Measurements from ENCODE around the gene NCS1.
A peak's percentile ranks its signal among the peaks of the same experiment; 100 is the strongest.
"Not testable (repeated sequence)": the region's sequence is repeated elsewhere in the genome, so short reads cannot be mapped to it uniquely, and the experiment has no call there.

NCS1 gene

DNA sequence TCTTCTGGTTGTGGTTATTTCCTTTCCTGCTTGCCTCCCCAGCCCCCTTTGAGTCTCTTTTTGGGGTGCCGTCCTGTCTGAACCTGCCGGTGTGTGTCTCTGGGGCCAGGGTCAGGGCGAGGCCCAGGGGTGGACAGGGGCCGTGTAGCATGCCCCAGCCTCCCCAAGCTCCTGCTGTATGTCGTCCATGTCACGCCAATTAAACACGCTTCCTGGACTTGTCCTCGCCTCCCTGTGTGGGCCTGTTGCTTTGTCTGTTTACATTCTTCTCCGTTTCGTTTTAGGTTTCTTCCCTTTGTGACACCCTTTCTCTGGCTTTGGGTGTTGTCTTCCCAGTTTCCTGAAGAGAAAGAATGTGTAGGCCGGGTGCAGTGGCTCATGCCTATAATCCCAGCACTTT is 64.9 kb downstream of the NCS1 start:
- DNase-seq (ENCODE audit: low read depth in 2 of 2): no peak

DNA sequence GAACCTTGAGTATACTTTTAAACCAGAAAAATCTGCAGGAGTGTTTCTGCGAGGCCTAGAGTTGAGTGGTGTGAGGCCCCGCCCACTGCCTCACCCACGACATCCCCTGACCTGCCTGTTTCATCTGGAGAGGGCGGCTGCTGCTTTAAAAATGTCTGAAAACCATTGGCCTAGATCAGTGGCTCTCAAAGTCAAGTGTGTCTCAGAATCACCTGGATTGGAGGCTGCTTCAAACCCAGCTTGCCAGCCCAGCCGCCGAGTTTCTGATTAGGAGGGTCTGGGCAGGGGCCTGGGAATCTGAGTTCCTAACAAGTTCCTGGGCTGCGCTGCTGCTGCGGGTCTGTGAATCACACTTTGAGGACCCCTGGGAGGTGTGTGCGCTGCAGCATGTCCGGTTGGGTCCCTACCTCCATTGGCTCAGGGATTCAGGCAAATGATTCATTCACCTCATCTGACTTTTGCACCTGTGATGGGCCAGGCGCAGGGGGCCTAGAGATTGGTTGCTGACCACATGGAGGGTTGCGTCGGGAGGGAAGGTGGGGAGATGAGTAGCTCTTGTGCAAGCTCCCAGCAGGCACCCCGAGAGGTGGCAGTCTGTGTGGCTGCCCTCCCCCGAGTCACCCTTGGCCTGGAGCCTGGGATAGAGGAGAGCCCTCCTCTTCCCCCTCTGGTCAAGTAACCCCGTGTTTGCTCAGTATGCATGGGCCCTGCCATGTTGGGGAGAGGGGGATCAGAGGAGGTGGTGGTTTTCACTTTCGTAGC is 65.7 kb downstream of the NCS1 start:
- no peak for DNase-seq (ENCODE audit: low read depth in 2 of 2)

DNA sequence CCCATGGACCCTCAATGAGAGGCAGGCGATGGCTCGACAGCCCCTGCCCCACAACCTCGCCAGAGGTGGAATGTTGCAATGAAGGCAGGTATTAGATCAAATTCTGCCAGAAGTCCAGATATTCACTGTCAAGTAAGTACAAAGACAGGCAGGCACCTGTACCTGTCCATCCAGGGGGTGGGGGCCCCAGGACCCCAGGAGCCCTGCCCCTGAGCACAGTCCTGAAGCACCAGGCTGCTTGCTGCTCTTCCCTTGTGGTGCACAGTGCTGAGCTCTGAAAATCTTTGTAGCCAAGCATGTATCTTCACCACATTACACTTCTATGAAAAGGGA is 67.1 kb downstream of the NCS1 start:
- DNase-seq (ENCODE audit: low read depth in 2 of 2): no peak

DNA sequence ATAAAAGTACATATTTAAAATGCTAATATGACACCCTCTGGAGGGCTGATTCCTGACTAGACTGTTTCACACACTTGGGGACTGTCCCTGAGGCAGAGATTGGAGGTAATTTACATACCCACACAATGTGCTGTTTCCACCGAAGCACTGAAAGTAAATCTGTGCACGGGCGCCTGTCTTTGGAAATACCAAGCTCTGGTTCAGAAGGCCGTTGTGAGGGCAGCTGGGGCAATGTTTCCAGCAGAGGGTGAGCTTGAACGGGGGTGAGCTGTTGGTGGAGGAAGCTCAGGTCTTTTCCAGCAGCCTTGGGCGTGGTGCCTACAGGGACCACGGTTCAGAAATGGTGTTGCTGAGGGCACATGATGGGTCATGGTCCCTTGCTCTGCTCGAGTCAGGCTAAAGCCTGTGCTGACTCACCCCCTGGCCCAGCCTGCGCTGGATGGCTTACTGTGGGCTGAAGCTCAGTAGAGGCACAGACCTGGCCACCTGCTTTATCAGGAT is 67.6 kb downstream of the NCS1 start:
- peak; percentile 26 to 40 for DNase-seq (ENCODE audit: low read depth in 2 of 2)

DNA sequence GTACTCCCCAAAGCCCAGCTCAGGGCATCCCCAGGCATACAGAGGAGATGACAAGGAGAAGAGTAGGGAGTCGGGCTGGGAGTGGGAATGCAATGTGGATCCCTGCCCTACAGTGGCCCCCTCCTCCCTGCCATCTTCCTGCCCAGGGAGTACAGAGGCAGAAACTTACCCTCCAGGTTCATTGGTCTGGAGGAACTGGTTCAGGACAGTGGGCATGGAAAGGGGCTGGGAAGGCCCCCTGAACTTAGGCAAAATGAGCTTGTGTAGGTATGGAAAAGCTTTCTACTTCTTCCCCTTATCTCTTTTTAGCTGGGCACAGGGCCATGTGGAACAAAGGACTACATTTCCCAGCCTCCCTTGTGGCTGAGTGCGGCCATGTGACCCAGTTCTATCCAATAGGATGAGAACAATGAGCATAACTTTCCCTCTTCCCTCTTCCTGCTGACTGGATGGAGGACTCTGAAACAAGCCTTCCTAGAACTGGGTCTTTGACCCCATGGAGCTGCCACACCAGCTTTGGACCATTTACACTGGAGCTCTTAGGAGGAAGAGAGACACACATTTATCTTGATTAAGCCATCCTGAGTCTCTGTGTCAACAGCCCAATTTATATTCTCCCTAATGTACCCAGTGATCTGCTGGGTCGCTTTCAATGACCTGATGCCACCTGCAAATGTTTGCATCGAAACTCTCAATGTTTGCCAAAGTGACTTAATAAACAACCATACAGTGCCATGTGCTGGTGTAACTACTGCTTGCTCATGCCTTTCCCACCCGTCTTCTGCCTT is 68.4 kb downstream of the NCS1 start:
- no peak for DNase-seq (ENCODE audit: low read depth in 2 of 2)

DNA sequence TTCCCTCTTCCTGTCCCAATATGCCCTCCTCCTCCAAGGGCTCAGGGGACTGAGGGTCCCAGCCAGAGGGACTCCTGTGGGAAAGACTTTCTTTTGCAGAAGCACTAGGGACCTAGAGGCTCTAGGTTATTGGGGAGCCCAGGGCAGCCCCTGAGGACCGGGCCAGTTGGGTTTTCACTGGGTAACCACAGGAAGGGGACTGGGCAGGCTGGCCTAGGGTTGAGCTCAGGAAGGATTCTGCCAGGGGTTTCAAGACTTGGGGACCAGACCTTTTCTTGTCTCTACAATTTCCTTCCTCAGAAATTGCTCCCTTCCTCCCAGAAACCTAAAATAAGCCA is 69.0 kb downstream of the NCS1 start:
- DNase-seq (ENCODE audit: low read depth in 2 of 2): no peak

DNA sequence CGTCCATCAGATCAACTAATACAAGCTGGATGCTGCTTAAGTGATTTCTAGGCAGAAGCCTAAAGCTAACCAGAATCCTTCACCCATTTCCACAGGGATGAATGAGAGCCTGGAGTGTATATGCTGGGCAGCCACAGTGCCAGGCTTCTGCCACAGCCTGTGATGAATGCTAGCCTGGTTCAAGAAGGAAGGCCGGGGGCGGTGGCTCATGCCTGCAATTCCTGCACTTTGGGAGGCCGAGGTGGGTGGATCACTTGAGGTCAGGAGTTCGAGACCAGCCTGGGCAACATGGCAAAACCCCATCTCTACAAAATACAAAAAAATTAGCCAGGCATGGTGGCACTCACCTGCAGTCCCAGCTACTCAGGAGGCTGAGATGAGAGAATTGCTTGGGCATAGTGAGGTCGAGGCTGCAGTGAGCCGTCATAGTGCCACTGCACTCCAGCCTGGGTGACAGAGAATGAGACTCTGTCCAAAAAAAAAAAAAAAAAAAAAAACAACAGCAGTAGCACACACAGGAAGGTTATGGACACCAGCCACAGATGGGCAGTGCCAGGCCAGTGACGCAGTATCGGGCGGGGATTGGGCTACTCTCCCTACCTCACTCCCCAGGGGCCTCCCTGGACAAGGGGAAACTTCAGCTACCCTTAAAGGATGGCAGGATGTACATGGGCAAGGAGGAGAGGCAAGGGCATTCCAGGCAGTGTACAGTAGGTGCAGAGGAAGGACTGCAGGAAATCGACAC is 70.2 kb downstream of the NCS1 start:
- DNase-seq (ENCODE audit: low read depth in 2 of 2): no peak

DNA sequence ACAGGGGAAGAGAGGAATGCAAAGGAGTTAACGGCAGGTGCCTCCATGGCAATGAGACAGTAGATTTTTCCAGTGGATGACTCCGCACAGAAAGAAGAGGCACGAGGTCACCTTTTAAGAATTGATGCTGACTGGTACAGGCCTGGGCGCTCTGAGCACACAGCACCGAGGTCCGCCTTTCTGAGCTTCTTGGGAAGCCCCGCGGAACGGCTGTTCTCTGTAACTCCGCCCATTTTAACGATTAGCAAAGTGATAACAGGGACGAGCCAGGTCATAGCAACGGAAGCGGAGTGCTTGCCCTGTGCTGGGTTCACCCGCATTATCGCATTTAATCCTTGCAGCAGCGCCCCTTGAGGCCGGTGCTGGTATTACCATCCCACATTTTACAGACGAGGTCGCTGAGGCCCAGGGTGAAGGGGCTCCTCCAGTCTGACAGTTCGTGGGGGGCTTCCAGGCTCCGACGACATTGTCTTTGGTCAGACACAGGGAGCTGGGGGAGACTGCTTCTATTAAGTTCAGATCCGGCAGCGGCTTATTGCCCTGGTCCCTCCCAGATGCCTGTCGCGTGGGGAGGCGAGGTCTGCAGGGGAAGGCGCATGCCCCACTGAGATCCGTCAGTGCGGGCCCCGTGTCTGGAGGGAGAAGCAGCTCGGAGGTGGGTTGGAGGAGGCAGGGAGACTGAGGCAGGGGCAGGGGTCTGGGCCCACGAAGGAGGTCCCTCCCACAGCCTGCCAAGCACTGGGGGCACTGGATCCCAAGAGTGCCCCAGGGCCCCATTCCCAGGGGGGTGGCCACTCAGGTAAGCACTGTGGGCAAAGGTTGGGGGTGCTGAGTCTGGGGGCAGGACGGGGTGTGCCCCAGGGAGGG is 71.0 kb downstream of the NCS1 start:
- peak; percentile 66 to 80 for DNase-seq (ENCODE audit: low read depth in 2 of 2)

DNA sequence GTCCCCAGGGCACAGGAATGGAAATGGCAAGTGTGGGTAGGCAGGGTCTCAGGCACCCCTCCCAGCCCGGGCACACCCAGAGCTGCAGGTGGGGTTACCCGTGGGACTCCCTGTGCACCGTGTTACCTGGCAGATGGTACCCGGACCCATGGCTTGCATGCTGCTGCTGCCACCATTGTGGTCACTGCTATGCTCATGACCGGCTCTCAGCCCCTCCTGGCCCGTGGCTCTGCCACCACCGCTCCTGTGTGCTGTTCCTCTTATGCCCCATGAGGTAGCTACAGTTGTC is 71.6 kb downstream of the NCS1 start:
- DNase-seq (ENCODE audit: low read depth in 2 of 2): no peak

DNA sequence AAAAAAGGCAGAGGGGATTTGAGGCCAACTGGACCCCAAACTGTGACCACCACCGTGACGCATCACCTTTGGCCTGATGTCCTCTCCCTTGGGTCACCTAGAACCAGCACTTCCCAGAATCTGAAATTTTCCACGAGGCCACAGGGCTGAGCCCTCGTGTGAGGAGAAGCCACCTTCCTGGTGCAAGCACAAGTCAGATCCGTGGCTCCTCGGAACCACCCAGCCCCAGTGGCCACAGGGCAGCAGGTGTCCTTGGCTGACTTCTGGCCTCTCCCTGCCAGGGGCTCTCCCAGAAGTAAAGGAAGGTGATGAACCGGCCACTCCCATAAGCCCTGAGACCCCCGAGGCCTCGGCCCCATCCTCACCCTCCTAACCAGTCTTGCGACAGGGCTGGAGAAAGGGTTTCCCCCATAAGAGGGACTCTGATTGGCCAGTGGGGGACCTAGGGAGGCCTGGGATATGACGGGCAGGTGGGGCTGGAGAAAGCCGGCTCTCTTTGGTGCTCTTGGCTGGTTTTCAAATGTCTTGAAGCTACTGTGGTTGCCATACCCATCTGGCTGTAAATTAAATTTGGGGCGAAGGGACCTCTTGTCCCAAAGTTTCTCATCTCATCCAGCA is 72.5 kb downstream of the NCS1 start:
- no peak for DNase-seq (ENCODE audit: low read depth in 2 of 2)

DNA sequence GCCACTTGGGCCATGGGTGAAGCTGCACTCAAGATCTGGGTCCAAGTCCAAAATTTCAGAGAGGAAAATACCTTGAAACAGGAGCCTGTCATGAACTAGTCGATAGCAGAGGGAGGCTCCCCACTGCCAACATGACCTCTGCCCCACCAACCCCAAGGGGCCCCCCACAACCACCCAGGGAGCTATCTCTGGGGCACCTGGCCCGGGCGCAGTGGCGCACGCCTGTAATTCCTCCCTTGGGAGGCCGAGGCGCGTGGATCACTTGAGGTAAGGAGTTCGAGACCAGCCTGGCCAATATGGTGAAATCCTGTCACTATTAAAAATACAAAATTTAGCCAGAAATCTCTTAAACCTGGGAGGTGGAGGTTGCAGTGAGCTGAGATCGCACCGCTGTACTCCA is 73.3 kb downstream of the NCS1 start:
- DNase-seq (ENCODE audit: low read depth in 2 of 2): no peak

DNA sequence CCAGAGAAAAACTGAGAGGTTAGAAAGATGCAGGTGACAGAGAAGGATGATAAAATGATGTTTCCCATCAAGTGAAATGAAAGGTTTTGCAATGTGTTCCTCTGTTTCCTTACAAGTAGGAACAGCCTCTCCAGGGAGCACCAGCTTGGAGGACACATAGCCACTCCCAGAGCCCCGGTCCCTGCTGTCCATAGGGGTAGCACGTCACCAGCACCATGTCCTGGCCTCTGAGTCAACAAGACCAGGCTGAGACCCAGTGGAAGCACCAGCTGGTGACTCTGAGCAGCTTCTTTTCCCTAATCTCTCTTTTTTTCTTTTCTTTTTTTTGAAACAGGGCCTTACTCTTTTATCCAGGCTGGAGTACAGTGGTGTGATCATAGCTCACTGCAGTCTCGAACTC is 73.9 kb downstream of the NCS1 start:
- no peak for DNase-seq (ENCODE audit: low read depth in 2 of 2)

DNA sequence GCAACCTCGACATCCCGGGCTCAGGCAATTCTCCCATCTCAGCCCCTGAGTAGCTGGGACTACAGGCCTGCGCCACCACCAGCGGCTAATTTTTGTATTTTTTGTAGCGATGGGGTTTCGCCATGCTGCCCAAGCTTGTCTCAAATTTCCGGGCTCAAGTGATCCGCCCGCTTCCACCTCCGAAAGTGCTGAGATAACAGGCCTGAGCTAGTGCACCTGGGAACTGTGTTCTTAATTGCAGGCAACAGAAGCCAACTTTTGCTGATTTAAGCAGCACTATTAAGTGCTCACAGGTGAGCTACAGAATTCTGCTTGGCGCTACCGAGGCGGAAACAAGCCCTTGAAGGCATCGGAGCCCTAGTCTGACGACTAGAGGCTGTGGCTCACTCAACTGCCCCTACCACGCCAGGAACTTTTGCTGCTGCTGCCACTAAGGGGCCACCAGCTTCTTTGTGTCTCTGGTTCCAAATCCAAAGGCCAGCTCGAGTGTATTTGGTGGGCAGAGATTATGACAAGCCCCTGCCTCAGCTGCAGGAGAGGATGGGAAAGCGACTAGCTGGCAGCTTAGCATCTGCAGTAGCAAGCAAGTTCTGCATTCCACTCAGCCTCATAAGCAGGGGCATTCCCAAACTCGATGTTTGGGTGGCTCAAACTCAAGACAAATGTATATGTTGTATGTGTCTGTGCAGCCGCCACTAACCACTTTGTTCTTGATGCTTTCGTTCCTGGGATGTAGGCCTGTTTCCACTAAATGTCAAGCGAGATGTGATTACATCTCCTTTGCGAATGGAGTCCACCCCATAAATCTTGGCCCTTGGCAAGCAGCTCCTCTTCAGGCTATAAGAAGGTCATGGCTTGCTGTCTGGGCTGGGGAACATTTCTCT is 82.8 kb downstream of the NCS1 start:
- DNase-seq (ENCODE audit: low read depth in 2 of 2): no peak

DNA sequence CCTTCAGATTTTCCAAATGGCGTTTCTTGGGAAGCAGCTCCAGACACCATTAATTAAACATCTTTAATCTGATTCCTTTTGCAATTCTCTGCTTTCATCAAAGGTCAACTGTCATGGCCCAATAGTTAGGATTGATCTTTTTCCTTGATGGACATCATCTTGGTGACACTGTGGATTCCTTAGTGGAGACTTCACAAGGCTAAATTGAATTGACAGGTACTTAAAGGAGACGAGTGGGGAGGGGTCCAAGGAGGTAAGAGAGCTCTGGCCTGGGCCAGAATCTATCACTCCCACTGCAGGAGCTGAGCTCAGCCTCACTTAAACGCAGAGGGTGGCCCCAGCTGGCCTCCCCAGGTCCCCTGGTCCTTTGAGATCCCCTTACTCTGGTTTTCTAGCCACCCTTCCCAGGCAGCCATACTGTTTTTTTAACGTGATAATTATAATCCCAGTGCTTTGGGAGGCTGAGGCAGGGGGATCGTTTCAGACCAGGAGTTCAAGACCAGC is 83.5 kb downstream of the NCS1 start:
- DNase-seq (ENCODE audit: low read depth in 2 of 2): no peak

DNA sequence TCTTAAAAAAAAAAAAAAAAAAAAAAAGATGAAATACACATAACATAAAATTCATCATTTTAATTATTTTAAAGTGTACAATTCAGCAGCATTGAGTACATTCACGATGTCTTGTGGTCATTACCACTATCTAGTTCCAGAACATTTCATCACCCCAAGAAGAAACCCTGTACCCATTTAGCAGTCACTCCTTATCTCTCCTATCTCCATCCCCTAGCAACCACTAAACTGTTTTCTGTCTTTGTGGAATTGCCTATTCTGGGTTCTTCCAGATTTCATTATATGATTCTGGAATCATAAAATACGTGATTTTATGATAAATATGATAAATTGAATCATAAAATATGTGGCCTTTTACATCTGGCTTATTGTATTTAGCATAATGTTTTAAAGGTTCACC is 84.4 kb downstream of the NCS1 start:
- no peak for DNase-seq (ENCODE audit: low read depth in 2 of 2)

DNA sequence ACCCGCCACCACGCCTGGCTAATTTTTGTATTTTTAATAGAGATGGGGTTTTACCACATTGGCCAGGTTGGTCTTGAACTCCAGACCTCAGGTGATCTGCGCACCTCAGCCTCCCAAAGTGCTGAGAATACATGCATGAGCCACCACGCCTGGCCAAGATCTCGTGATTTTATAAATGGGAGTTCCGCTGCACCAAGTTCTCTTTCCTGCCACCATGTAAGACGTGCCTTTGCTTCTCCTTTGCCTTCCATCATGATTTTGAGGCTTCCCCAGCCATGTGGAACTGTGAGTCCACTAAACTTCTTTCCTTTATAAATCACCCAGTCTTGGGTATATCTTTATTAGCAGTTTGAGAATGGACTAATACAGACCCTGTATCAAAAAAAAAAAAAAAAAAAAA is 85.9 kb downstream of the NCS1 start:
- not testable (repeated sequence) for DNase-seq (ENCODE audit: low read depth in 2 of 2)

DNA sequence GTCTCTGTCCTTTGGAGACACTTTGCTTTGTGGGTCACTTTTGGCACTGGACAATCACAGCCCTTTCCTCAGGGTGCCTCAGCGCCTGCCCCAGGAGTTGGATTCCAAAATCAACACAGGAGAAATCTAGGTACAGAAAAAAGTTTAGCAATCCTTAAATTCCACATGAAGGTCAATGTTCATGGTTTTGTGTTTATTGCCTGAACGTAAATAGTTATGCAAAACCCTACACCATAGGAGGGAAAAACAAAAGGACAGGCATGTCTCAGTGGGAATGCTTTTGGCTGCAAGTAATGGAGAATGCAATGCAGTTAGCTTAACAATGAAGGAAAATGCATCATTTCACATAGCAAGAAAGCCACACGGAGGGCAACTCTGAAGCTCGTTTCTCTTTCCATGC is 86.8 kb downstream of the NCS1 start:
- no peak for DNase-seq (ENCODE audit: low read depth in 2 of 2)

DNA sequence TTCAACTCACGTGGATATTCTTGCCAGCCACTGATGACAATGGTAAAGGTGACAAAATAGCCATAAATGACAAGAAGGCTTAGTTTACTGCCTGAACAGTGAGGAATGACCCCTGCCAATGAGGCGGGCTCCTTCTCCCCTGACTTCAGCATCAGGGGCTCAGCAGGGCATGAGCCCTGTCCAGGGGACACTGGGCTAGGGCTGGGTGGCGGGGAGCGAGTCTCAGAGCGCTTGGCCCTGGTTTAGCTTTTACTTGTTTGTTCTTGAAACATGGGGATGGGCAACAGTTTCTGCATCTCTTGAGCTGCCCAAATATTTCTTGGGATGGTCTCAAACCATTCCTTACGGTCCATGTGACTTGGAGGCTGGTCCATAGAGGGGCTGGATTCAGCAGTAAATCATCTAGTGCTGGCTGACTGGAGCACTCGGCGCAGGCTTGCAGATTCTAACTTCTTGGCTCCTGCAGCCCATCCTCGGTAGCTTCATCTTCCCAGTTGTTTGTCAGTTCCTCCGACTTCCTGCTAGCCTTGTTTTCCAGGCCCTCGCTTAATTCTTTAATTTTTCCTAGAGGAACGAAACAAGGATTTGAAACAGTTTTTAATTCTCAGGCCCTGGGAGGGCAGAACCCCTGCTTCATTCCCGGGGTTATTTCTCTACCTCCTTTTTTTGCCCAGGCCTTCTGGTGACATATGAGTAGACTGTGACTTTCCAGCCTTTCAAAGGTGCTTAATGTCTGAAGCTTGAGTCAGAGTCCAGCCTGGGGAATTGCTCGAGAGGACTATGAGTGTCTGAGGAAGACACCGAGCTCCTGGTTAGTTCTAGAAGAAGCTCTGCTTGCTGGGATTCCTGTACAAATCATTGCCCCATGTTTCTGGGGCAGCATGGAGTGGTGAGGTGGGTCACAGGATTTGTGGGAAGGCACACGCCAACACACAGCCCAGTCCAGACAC is 88.9 kb downstream of the NCS1 start:
- DNase-seq (ENCODE audit: low read depth in 2 of 2): no peak

DNA sequence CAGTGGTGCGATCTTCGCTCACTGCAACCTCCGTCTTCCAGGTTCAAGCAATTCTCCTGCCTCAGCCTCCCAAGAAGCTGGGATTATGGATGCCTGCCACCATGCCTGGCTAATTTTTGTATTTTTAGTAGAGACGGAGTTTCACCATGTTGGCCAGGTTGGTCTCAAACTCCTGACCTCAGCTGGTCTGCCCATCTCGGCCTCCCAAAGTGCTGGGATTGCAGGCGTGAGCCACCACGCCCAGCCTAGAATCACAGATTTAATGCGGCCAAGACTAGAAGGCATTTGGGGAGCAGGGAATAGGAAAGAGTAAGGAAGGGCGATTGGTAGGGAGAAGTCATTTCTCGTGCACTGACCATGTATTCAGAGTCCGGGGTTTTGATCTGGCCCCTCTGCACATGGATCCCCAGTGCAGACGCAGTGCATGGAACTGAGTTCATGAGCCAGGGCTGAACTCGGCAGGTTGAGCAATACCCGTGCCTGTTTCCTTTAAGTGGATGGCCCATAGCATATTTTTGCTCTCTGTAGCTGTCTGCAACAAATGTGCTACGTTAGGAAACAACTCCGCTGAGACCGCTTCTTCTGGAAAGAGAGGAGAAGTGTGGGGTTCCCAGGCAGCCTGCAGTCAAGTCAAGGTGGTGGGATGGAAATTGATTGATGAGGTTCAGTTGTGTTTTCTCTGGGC is 90.0 kb downstream of the NCS1 start:
- no peak for DNase-seq (ENCODE audit: low read depth in 2 of 2)
